GM18520 (cell line): Measurements from ENCODE around the gene TIAM1.

Source experiments
- ATAC-seq: cut with Tn5 transposase; IDR thresholded peaks from one replicate; pipeline ENCODE4 v1.9.1; 2021; ENCODE audit not compliant: unreplicated experiment

TIAM1 gene

GRCh38 chr21:31335957-31336738, 7.9 kb downstream of the TIAM1 start:
- ATAC-seq, result no peak

DNA sequence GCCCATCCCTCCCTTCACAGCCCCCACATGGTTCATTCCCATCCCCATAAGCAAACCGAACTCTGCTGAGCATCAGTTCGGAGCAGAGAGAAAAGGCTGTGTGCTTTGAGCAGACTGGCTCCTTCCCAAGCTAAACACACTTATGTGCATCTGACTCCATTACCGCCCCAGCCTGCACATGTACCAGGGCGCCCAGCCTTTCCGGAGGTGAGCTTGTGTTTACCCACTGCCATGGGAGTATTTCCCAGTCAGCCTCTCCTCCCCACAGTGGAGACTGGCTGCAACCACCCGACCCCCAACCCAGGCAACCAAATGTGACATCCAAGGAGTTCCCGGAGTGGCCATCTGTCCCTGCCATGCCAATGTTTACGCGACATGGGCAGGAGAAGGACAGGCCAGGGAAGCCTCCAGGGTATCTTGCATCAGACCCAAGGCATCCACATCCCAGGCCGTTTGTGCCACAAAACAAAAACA, 9.4 kb downstream of the TIAM1 start:
- no peak for ATAC-seq

- ATAC-seq, result no peak
Observed at GRCh38 chr21:31332525-31332924, 11.5 kb downstream of the TIAM1 start.

DNA sequence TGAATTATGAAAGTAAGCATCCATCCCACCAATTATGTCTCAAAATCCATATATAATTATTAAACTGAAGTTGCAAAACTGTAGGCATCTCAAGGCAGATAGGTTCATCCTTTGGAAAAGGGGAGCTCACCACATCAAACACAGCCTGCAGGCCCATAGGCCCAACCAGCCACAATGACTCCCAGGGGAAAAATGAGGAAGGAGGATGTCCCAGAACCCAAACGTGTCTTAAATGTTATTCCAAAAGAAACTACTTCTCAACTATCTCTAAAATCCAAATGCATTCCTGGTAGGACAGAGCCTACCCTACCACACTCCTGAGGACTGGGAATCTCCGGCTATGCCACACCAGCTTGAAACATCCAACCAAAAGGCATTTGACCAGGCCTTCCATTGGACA, 12.8 kb downstream of the TIAM1 start:
- ATAC-seq, result no peak

DNA sequence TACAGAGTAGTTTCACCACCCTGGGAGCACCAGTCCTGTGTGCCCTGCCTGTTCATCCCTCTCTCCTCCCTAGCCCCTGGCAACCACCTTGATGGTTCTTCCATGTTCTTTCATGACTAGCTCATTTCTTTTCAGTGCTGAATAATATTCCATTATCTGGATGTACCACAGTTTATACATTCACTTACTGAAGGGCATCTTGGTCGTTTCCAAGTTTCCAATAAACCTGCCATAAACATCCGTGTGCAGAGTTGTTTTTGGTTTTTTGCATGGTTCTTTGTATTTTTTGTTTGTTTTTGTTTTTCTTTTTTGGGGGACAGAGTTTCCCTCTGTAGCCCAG, 13.9 kb downstream of the TIAM1 start:
- no peak for ATAC-seq

GRCh38 chr21:31329456-31330143, 14.5 kb downstream of the TIAM1 start:
- no peak for ATAC-seq

DNA sequence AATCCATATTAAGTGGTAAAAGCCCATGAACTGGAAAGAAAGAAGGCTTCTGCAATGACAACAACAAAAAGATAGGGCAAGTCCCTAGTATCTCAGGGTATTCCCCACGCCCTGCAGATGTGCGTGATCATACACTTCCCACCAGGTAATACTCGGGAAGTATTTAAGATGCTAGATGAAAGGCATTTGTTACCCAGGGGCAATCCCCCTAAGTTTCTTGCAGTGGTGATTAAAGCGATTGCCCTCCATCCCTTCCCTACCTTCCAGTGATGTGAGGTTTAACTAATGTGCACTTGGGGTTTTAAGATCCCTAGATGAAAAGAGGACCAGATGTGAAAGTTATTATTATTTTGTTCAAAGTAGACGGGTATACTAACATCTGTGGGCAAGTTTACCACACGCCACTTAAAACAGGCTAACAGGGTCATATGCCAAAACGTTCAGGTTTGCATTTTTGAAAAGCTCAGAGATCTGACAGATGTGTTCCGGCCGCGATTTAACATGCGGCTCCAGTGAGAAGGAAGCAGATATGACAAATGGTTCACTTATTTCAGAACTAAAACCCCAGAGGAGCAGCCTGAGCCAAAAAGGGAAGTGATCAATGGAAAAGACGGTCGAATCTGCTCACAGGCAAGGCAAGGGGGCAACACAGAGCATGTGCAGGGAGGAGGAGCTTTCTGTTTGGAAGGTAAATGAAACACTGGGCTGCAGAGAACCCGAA, 17.4 kb downstream of the TIAM1 start:
- ATAC-seq, result peak; percentile 92

GRCh38 chr21:31318971-31319370, 25.1 kb downstream of the TIAM1 start:
- ATAC-seq, result no peak

DNA sequence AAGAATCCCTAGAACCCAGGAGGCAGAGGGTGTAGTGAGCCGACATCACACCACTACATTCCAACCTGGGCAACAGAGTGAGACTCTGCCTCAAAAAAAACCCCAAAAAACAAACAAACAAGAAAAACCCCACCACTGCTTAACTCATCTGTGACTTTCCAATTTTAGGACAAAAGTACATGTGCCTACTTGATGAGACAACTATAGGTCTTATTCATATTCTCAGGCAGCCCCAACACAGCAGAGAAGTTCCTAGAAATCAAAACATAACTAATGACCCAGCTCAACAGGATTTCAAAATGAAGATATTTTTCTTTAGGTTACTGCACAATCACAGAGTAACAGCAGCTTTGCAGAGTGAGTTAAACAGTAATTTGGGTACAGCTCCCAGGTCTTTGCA, 26.4 kb downstream of the TIAM1 start:
- no peak for ATAC-seq

GRCh38 chr21:31316488-31317169, 27.4 kb downstream of the TIAM1 start:
- ATAC-seq, result no peak

GRCh38 chr21:31316072-31316471, 28.0 kb downstream of the TIAM1 start:
- ATAC-seq, result no peak

DNA sequence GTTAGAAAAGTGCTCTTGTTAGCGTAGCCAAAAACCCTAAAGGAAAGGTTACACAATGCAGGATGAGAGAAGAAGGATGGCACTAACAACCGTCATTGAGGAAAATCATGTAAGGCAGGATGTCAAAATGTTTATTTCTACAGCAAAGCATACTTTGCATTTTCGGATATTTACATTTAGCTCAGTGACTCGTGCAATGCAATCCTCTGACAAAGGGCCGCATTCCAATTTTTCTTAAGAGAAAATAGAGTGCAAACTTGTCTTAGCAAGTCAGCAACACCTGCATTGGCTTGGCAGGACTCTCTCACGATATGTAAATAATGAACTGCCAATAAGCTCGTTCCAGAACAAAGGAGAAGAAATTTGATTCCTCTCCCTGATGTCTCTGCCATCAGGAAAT, 33.3 kb downstream of the TIAM1 start:
- ATAC-seq, result no peak

DNA sequence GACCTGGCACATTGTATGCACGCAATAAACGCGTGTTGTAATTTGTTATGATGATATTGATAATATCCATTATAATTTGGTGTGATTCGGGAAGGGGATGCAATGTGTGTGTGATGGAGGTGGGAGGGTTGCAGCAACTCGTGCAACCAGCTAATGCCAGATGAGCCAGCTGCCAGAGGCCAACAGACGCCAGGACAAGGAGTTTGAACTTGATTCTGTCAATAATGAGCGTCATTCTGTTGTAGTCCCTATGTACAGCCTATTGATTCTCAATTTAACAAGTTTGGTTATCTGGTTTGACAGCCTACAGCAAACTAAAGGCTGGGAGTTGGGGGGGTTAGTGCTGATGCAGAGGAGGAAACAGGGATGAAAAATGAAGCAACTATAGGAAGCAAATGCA, 35.5 kb downstream of the TIAM1 start:
- ATAC-seq, result no peak

- no peak for ATAC-seq
Observed at GRCh38 chr21:31305888-31306287, 38.2 kb downstream of the TIAM1 start.

DNA sequence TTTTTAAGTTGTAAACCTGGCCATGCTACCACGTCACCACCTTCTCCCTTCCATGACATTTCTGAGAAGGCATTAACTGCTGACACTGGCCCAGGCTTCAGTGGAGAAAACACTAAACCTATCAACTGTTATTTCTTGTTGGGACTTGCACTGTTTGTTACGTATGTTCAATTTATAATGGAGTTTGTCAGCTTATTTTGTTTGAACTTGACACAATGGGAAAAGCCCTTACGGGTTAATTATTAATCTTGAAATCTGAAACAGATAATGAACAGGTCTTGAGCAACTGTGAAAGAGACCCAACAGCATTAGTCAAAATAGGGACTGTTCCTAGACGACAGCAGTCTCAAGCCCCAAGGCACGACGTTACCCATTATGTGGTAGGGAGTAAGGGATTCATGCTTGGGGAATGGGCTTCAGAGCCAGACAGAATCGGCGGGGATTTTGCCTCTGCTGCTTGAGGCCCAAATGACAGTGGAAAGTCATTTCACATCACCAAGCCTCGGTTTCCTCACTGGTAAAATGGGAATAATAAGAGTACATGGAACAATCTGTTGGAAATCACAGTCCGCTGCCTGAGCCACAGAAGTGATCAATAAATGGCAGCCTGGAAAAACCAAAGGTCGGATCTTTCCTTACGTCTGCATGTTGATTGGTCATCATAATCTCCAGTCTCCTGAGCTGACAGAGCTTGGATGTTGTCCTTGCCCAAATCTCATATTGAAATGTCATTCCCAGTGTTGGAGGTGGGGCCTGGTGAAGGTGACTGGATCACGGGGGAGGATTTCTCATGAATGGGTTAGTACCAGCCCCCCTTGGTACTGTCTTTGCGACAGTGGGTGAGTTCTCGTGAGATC, 44.5 kb downstream of the TIAM1 start:
- ATAC-seq, result peak; percentile 82

- peak; percentile 33 for ATAC-seq
Observed at GRCh38 chr21:31298618-31299269, 45.3 kb downstream of the TIAM1 start.

GRCh38 chr21:31297806-31298205, 46.3 kb downstream of the TIAM1 start:
- no peak for ATAC-seq

DNA sequence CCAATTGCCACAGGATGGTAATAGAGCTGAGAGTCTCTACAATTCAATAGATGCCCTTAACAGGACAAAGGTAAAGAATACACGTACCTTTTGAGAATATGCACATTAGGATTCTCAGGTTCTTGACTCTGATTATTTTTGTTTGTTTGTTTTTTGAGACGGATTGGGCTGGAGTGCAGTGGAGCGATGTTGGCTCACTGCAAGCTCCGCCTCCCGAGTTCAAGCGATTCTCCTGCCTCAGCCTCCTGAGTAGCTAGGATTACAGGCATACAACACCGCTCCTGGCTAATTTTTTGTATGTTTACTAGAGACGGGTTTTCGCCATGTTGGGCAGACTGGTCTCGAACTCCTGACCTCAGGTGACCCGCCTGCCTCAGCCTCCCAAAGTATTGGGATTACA, 48.4 kb downstream of the TIAM1 start:
- ATAC-seq, result no peak

DNA sequence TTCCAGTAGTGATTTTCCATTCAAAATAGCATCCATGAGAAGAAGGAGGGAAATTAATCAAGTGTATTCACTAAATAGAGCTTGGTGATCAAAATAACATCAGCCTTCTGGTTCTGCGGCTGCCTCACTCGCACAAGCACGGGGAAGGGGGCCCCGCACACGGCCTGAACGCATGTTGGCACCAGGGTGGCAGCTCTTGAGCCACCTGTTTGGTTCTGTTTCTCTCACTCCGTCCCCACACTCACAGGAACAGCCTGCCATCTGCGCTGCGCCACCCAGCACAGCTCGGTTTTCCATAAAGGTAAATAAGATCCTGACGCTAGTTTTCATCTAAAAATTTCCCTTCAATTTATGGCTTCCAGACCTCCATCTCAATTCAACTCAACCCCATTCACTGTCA, 49.4 kb downstream of the TIAM1 start:
- ATAC-seq, result no peak

- ATAC-seq, result no peak
Observed at GRCh38 chr21:31293986-31294385, 50.1 kb downstream of the TIAM1 start.
